ENCODE measurements around the gene GATA6.

- no peak for TF ChIP-seq CTCF (conservative IDR thresholded peaks at IDR 0.05 in 1 of 2, IDR thresholded peaks at IDR 0.05 in 1 of 2; ENCODE audit: low read depth in 1 of 2, low read length in 2 of 2)
- TF ChIP-seq EZH2 (IDR thresholded peaks at IDR 0.05; ENCODE audit: low read length, missing control alignments) = no peak
Observed at GRCh38 chr18:22191923-22192322, 22.5 kb downstream of the GATA6 start.
